Activated CD4-positive, alpha-beta memory T cell treated with anti-CD3 and anti-CD28 coated beads for 36 hours (primary cell): ENCODE measurements around the gene CNOT4. TPM values are rescaled to one million over a fixed set of nuclear protein-coding genes. Genes with fewer than 3 reads are reported as not detected.
"Not testable (repeated sequence)": the region's sequence is repeated elsewhere in the genome, so short reads cannot be mapped to it uniquely, and the experiment has no call there.

Experiments used
- CTCF ChIA-PET: fragments of 350-600 bp; sonication (Branson Sonifier 250); formaldehyde crosslinking; loops from one replicate; lab custom pipeline; 2021; ENCODE audit warnings: antibody characterized with exemption, inconsistent platforms; lab: Charles Lee
- POLR2A ChIA-PET: fragments of 350-600 bp; sonication (Branson Sonifier 250); formaldehyde crosslinking; loops from one replicate; lab custom pipeline; 2021; ENCODE audit warnings: antibody characterized with exemption; lab: Charles Lee
- DNase-seq: peaks from one replicate; pipeline ENCODE4 v3.0.0-alpha.2; 2020
- H3K27ac Mint-ChIP-seq: one replicate; pipeline ENCODE4 v1.8.0; 2021; ENCODE audit warnings: mixed read lengths
- H3K27me3 Mint-ChIP-seq: one replicate; pipeline ENCODE4 v1.8.0; 2021; ENCODE audit warnings: mixed read lengths
- H3K36me3 Mint-ChIP-seq: one replicate; pipeline ENCODE4 v1.8.0; 2021; ENCODE audit warnings: mixed read lengths
- H3K4me1 Mint-ChIP-seq: one replicate; pipeline ENCODE4 v1.8.0; 2021; ENCODE audit warnings: low read depth, mixed read lengths
- H3K4me3 Mint-ChIP-seq: one replicate; pipeline ENCODE4 v1.8.0; 2021; ENCODE audit warnings: mild to moderate bottlenecking, mixed read lengths
- H3K9me3 Mint-ChIP-seq: one replicate; pipeline ENCODE4 v1.8.0; 2021; ENCODE audit warnings: mixed read lengths
- intact Hi-C: fragments of 100-400 bp; cut with micrococcal nuclease; formaldehyde crosslinking; loops from one replicate; pipeline ENCODE4 v1.15.1; 2023
- total RNA-seq, 2 experiments: library from RNA; stranded (reverse); gene quantifications; one replicate each; pipeline ENCODE4 v1.2.3, GENCODE V29; 2021

CNOT4 gene
- total RNA-seq, 2 experiments from 2014 or later = 16.1 to 17.4 TPM

GRCh38 chr7:135510592-135511183 is 786 bp upstream of the CNOT4 start:
- ChIA-PET POLR2A (interaction anchor here (0.5 kb wide), 1 partner anchor 30 kb away, joined by 4 read pairs; no protein-coding TSS in a partner anchor), CTCF (interaction anchor here (0.7 to 1.2 kb wide), 3 partner anchors 48 to 236 kb away, joined by 3 to 9 read pairs (median 3); no protein-coding TSS in a partner anchor)
- DNase-seq = peak; percentile 12
- H3K36me3 Mint-ChIP-seq = no peaks in the 10 kb centered on the region
- intact Hi-C loops = loop anchor here (1.0 to 5.0 kb wide), 7 partner anchors 47 to 471 kb away; partner anchors contain the start of genes CYREN, MTPN, NUP205 and STMP1
- no peak overlapping the region for H3K27ac Mint-ChIP-seq
- no peaks in the 10 kb centered on the region for H3K9me3 Mint-ChIP-seq
- no peaks in the 10 kb centered on the region for H3K27me3 Mint-ChIP-seq
- H3K4me1 Mint-ChIP-seq = peaks cover 9% of the 10 kb centered on the region
- no peak overlapping the region for H3K4me3 Mint-ChIP-seq

GRCh38 chr7:135509589-135509838 is 388 bp downstream of the CNOT4 start:
- DNase-seq = no peak
- Mint-ChIP-seq H3K4me1 (peaks cover 9% of the 10 kb centered on the region), H3K27me3 (no peaks in the 10 kb centered on the region), H3K36me3 (no peaks in the 10 kb centered on the region), H3K9me3 (no peaks in the 10 kb centered on the region), H3K4me3 (no peak overlapping the region), H3K27ac (no peak overlapping the region)
- ChIA-PET POLR2A (interaction anchor here (1.0 kb wide), 2 partner anchors 48 to 49 kb away, joined by 3 read pairs; partner anchors contain the start of gene NUP205), CTCF (interaction anchor here (1.0 kb wide), 2 partner anchors 48 to 63 kb away, joined by 3 to 4 read pairs; partner anchors contain the start of gene NUP205)
- intact Hi-C loops = loop anchor here (1.0 kb wide), 2 partner anchors 9 to 94 kb away; no protein-coding TSS in a partner anchor

- intact Hi-C loops = loop anchor here (1.0 kb wide), 2 partner anchors 9 to 94 kb away; no protein-coding TSS in a partner anchor
- H3K27ac Mint-ChIP-seq = no peak overlapping the region
These were observed 866 bp downstream of the CNOT4 start for GRCh38 chr7:135508883-135509588.

GRCh38 chr7:135501402-135501801 is 8.5 kb downstream of the CNOT4 start:
- no peaks in the 10 kb centered on the region for H3K36me3 Mint-ChIP-seq
- H3K4me1 Mint-ChIP-seq = peaks cover 43% of the 10 kb centered on the region
- intact Hi-C loops = no loop called here
- ChIA-PET POLR2A (interaction anchor here (1.0 kb wide), 1 partner anchor 9 kb away, joined by 5 read pairs; no protein-coding TSS in a partner anchor), CTCF (interaction anchor here (0.7 to 0.9 kb wide), 2 partner anchors 90 to 128 kb away, joined by 3 read pairs; no protein-coding TSS in a partner anchor)
- DNase-seq = no peak
- no peak overlapping the region for H3K27ac Mint-ChIP-seq
- no peak overlapping the region for H3K4me3 Mint-ChIP-seq
- H3K27me3 Mint-ChIP-seq = no peaks in the 10 kb centered on the region
- no peaks in the 10 kb centered on the region for H3K9me3 Mint-ChIP-seq

More at GRCh38 chr7:135508883-135509588, 866 bp downstream of the CNOT4 start:
- POLR2A ChIA-PET = interaction anchor here (0.6 to 1.0 kb wide), 3 partner anchors 9 to 50 kb away, joined by 3 read pairs; partner anchors contain the start of gene NUP205
- Mint-ChIP-seq H3K4me1 (peaks cover 10% of the 10 kb centered on the region), H3K27me3 (no peaks in the 10 kb centered on the region), H3K9me3 (no peaks in the 10 kb centered on the region), H3K4me3 (no peak overlapping the region), H3K36me3 (no peaks in the 10 kb centered on the region)
- peak; percentile 40 for DNase-seq
- CTCF ChIA-PET = interaction anchor here (0.6 to 1.0 kb wide), 4 partner anchors 10 to 62 kb away, joined by 3 to 4 read pairs (median 3); partner anchors contain the start of gene NUP205

GRCh38 chr7:135499818-135500217 is 10.1 kb downstream of the CNOT4 start:
- CTCF ChIA-PET = interaction anchor here (1.0 to 1.6 kb wide), 2 partner anchors 9 to 219 kb away, joined by 3 to 6 read pairs; no protein-coding TSS in a partner anchor
- Mint-ChIP-seq H3K4me1 (peaks cover 43% of the 10 kb centered on the region), H3K36me3 (no peaks in the 10 kb centered on the region), H3K27ac (no peak overlapping the region), H3K27me3 (no peaks in the 10 kb centered on the region), H3K4me3 (no peak overlapping the region), H3K9me3 (no peaks in the 10 kb centered on the region)
- DNase-seq = no peak
- intact Hi-C loops = loop anchor here (1.0 kb wide), 1 partner anchor 9 kb away; no protein-coding TSS in a partner anchor
- POLR2A ChIA-PET = interaction anchor here (1.1 kb wide), 1 partner anchor 9 kb away, joined by 3 read pairs; no protein-coding TSS in a partner anchor

GRCh38 chr7:135497161-135497560 is 12.7 kb downstream of the CNOT4 start:
- H3K27ac Mint-ChIP-seq, intact Hi-C loops, H3K27me3 Mint-ChIP-seq, H3K36me3 Mint-ChIP-seq, CTCF ChIA-PET, H3K4me3 Mint-ChIP-seq, POLR2A ChIA-PET, DNase-seq, H3K9me3 Mint-ChIP-seq: not testable (repeated sequence)
- H3K4me1 Mint-ChIP-seq = peaks cover 42% of the 10 kb centered on the region

GRCh38 chr7:135493362-135493761 is 16.5 kb downstream of the CNOT4 start:
- POLR2A ChIA-PET = no interaction called here
- H3K4me3 Mint-ChIP-seq = no peak overlapping the region
- H3K4me1 Mint-ChIP-seq = peaks cover 15% of the 10 kb centered on the region
- CTCF ChIA-PET = interaction anchor here (0.9 to 1.0 kb wide), 2 partner anchors 40 to 219 kb away, joined by 3 to 4 read pairs; no protein-coding TSS in a partner anchor
- H3K36me3 Mint-ChIP-seq = no peaks in the 10 kb centered on the region
- no peaks in the 10 kb centered on the region for H3K9me3 Mint-ChIP-seq
- H3K27ac Mint-ChIP-seq = no peak overlapping the region
- intact Hi-C loops = loop anchor here (5.0 kb wide), 1 partner anchor 36 kb away; no protein-coding TSS in a partner anchor
- no peaks in the 10 kb centered on the region for H3K27me3 Mint-ChIP-seq
- no peak for DNase-seq

GRCh38 chr7:135492151-135492550 is 17.8 kb downstream of the CNOT4 start:
- H3K36me3 Mint-ChIP-seq = no peaks in the 10 kb centered on the region

GRCh38 chr7:135490783-135491182 is 19.1 kb downstream of the CNOT4 start:
- CTCF ChIA-PET = no interaction called here
- no peak for DNase-seq
- Mint-ChIP-seq H3K4me3 (no peak overlapping the region), H3K36me3 (no peaks in the 10 kb centered on the region), H3K27ac (no peak overlapping the region), H3K9me3 (no peaks in the 10 kb centered on the region), H3K27me3 (no peaks in the 10 kb centered on the region), H3K4me1 (peaks cover 19% of the 10 kb centered on the region)
- intact Hi-C loops = loop anchor here (5.0 kb wide), 1 partner anchor 33 kb away; no protein-coding TSS in a partner anchor
- POLR2A ChIA-PET = no interaction called here

More at GRCh38 chr7:135492151-135492550, 17.8 kb downstream of the CNOT4 start:
- no peak overlapping the region for H3K4me3 Mint-ChIP-seq
- intact Hi-C loops = loop anchor here (5.0 kb wide), 1 partner anchor 35 kb away; no protein-coding TSS in a partner anchor
- H3K27me3 Mint-ChIP-seq = no peaks in the 10 kb centered on the region
- DNase-seq = no peak
- peaks cover 10% of the 10 kb centered on the region for H3K4me1 Mint-ChIP-seq
- ChIA-PET CTCF (interaction anchor here (1.0 kb wide), 1 partner anchor 218 kb away, joined by 4 read pairs; no protein-coding TSS in a partner anchor), POLR2A (interaction anchor here (1.0 kb wide), 1 partner anchor 9 kb away, joined by 5 read pairs; no protein-coding TSS in a partner anchor)
- no peaks in the 10 kb centered on the region for H3K9me3 Mint-ChIP-seq
- no peak overlapping the region for H3K27ac Mint-ChIP-seq

- Mint-ChIP-seq H3K9me3 (no peaks in the 10 kb centered on the region), H3K4me3 (no peak overlapping the region), H3K27me3 (no peaks in the 10 kb centered on the region), H3K4me1 (peaks cover 23% of the 10 kb centered on the region), H3K36me3 (no peaks in the 10 kb centered on the region), H3K27ac (no peak overlapping the region)
- intact Hi-C loops = loop anchor here (5.0 kb wide), 1 partner anchor 32 kb away; no protein-coding TSS in a partner anchor
- DNase-seq = no peak
- CTCF ChIA-PET = no interaction called here
- POLR2A ChIA-PET = no interaction called here
These were observed 20.1 kb downstream of the CNOT4 start for GRCh38 chr7:135489791-135490190.

- Mint-ChIP-seq H3K27ac (no peak overlapping the region), H3K4me1 (peaks cover 35% of the 10 kb centered on the region), H3K36me3 (peaks cover 3% of the 10 kb centered on the region), H3K9me3 (no peaks in the 10 kb centered on the region), H3K4me3 (no peak overlapping the region), H3K27me3 (no peaks in the 10 kb centered on the region)
- intact Hi-C loops = no loop called here
- DNase-seq = no peak
- ChIA-PET POLR2A (no interaction called here), CTCF (no interaction called here)
These were observed 23.5 kb downstream of the CNOT4 start for GRCh38 chr7:135486261-135486920.
